Right cardiac atrium (tissue), 5 donors: Measurements from ENCODE around the gene WASHC2A. TPM values are rescaled to one million over a fixed set of nuclear protein-coding genes. Genes with fewer than 3 reads are reported as not detected.
"Not testable (repeated sequence)": the region's sequence is repeated elsewhere in the genome, so short reads cannot be mapped to it uniquely, and the experiment has no call there.

Experiments used
- ATAC-seq, 2 donors: fragments of 200-7000 bp; cut with Tn5 transposase; one replicate each; pipeline versions ENCODE4 v1.8.0 to v1.9.1; 2020; ENCODE audit warnings: moderate library complexity in 2 of 2, mild to moderate bottlenecking in 1 of 2
- DNase-seq, 3 donors: peaks; one replicate each; pipeline ENCODE4 v3.0.0-alpha.2; 2020
- H3K27ac ChIP-seq: one replicate; pipeline ENCODE4 v1.5.1; 2013; ENCODE audit warnings: mild to moderate bottlenecking, low read length, control low read depth, moderate library complexity
- H3K27me3 ChIP-seq: one replicate; pipeline ENCODE4 v1.6.1; 2013; ENCODE audit not compliant: control insufficient read depth, insufficient read depth
- H3K4me1 ChIP-seq: one replicate; pipeline ENCODE4 v1.6.1; 2013; ENCODE audit warnings: low read length; ENCODE audit not compliant: control insufficient read depth, insufficient read depth
- H3K4me3 ChIP-seq: one replicate; pipeline ENCODE4 v1.5.1; 2013; ENCODE audit warnings: low read length, control low read depth
- H3K9me3 ChIP-seq: one replicate; pipeline ENCODE4 v1.6.1; 2013; ENCODE audit warnings: low read length; ENCODE audit not compliant: control insufficient read depth
- WGBS: extraction: QIAGEN DNeasy Blood & Tissue Kit; methylation state at CpG from one replicate; pipeline ENCODE4 v1.1.7; 2013; 5-methylcytosine and 5-hydroxymethylcytosine counted together
- intact Hi-C, 4 donors: fragments of 100-400 bp; cut with DNase I; formaldehyde crosslinking; loops; one replicate each; pipeline versions ENCODE4 v1.11.0 to v1.14.0; 2022 to 2023
- polyA plus RNA-seq: library from polyadenylated mRNA; stranded (reverse); fragments of 200-250 nt; gene quantifications from one replicate; pipeline ENCODE4 v1.2.3, GENCODE V29; 2013
- total RNA-seq, 4 donors: library from RNA; stranded (reverse); fragmentation: NEBNext Ultra II Directional; extraction: Animal tissue kit (Norgen Biotek cat#: 25700); gene quantifications; one replicate each; pipeline ENCODE4 v1.2.1, GENCODE V29; 2021
- donor health status: healthy with polysubstance abuse.
- donor health status: DM: no; HTN: yes; CAD: no.
- donor health status: DM: no; HTN: no; CAD: no.
- donor health status: DM: no; HTN: yes; CAD: no; lungs with severe emphysema.
- donor health status: DM: yes; HTN: yes; CAD: no.

Gene WASHC2A
- total and polyA plus RNA-seq, 5 donors = 32.8 to 242 (median 102) TPM

DNA sequence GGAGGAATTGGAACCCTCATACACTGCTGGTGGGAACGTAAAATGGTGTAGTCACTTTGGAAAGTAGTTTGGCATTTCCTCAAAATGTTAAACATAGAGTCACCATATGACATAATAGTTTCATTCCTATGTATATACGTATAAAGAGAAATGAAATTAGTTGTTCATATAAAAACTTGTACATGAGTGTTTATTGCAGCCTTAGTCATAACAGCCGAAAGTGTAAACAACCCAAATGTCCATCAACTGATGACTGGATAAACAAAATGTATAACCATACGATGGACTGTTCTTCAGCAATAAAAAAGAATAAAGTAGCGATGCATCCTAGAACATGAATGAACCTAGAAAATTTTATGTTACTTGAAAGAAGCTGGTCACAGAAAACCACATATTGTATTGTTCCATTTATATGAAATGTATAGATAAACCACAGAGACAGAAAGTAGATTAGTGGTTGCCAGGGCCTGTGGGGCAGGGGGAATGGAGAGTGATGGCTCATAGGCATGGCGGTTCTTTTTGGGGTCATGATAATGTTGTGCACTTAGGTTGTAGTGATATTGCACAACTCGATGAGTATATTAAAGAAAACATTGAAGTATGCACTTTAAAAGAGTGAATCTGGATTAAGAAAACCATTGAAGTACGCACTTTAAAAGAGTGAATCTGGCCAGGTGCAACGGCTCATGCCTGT lies 44.8 kb downstream of the WASHC2A start:
- intact Hi-C loops, DNase-seq, H3K4me1 ChIP-seq, H3K27me3 ChIP-seq, H3K4me3 ChIP-seq, ATAC-seq, H3K9me3 ChIP-seq, H3K27ac ChIP-seq: not testable (repeated sequence)
- WGBS = 97% methylated on average over 6 of the region's 9 CpGs

DNA sequence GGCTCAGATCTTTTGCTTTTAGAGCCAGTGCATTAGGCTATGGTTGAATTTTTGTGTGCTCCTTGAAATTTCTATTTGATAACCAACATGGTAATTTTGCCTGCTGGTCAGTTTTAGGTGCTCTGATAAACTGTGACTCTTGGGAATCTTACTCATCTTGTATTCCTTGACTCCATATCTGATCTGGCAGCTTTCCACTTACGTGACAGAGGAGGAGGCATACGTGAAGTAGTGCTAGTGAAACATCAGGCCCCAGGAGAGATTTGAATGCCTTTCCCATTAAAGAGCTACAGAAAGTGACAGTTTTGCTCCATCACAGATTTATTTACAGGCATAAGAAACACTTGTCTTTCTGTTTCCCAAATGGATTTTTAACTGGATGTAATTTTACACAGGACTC lies 59.0 kb downstream of the WASHC2A start:
- intact Hi-C loops = not testable (repeated sequence)

DNA sequence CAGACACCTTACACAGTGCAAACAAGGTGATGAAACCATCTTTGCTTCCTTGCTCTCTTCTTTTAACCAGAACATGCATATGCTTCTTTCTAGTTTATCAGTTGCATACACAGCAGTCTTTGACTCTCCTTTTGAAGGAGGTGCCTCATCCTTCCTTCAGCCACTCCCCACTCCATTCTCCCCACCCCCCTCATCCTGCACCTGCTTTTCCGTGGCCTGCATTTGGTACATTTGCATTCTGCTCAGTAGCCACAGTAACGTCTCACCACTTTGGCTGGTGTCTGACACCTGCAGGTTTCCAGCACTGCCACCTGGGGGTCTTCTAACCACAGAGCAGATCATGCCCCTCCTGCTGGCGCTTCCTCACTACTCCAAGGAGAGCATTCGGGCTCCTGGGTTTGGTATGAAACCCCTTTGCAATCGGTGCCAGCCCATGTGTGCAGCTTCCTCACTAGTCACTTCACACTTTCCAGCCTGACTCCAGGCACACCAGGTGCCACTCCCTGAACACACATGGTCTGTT lies 60.1 kb downstream of the WASHC2A start:
- H3K27ac ChIP-seq, ATAC-seq, H3K4me1 ChIP-seq, DNase-seq, intact Hi-C loops, H3K9me3 ChIP-seq, H3K4me3 ChIP-seq, H3K27me3 ChIP-seq: not testable (repeated sequence)
- 37% methylated on average over 2 of the region's 5 CpGs for WGBS

More for the DNA sequence above, 59.0 kb downstream of the WASHC2A start:
- H3K27ac ChIP-seq, DNase-seq, ATAC-seq, H3K27me3 ChIP-seq, H3K9me3 ChIP-seq, H3K4me1 ChIP-seq, H3K4me3 ChIP-seq: not testable (repeated sequence)
- WGBS = 68% methylated on average over 2 of the region's 2 CpGs

- H3K9me3 ChIP-seq, H3K27ac ChIP-seq, H3K27me3 ChIP-seq, H3K4me3 ChIP-seq, H3K4me1 ChIP-seq, ATAC-seq, intact Hi-C loops, DNase-seq: not testable (repeated sequence)
- 89% methylated on average over 8 of the region's 8 CpGs for WGBS
Measured at GRCh38 chr10:50131245-50131965, 63.7 kb downstream of the WASHC2A start.

DNA sequence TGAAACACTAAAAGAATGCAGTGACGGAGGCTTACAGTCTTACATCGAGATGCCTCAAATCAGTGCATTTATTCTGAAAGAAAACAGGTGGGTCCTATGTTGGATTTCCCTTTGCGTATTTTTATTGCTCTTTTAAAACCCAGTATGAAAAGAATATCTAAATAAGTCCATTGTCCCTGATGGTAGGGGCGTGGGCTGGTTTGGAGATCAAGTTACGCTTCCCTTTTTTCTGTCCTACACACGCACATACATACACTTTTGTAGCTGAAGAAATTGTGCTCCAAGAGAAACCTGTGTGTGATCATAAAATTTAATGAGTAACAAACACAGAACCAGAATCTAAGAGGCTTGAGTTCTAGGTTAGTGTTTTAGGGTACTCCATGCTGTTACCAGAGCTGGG lies 64.6 kb downstream of the WASHC2A start:
- WGBS = 91% methylated on average over 6 of the region's 6 CpGs
- ATAC-seq, H3K4me3 ChIP-seq, H3K9me3 ChIP-seq, H3K27ac ChIP-seq, DNase-seq, H3K27me3 ChIP-seq, H3K4me1 ChIP-seq, intact Hi-C loops: not testable (repeated sequence)

DNA sequence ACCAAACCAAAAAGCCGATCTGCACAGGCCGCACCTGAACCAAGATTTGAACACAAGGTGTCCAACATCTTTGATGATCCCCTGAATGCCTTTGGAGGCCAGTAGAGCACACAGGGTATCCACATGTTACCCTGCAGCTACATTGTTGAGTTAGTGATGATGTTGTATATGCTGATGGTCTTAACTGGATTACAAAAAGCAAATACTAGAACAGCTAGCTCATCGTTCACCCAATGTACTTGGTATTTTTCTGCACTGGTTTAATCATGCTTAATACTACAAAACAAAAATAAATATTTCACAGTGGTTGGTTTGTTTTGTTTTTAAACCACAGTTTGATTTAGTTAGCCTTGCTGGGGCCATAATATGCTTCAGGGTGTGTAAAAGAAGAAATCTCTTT lies 65.1 kb downstream of the WASHC2A start:
- H3K27me3 ChIP-seq, H3K4me1 ChIP-seq, ATAC-seq, DNase-seq, H3K4me3 ChIP-seq, H3K9me3 ChIP-seq, intact Hi-C loops, H3K27ac ChIP-seq: not testable (repeated sequence)
- WGBS = 94% methylated on average over 3 of the region's 3 CpGs

DNA sequence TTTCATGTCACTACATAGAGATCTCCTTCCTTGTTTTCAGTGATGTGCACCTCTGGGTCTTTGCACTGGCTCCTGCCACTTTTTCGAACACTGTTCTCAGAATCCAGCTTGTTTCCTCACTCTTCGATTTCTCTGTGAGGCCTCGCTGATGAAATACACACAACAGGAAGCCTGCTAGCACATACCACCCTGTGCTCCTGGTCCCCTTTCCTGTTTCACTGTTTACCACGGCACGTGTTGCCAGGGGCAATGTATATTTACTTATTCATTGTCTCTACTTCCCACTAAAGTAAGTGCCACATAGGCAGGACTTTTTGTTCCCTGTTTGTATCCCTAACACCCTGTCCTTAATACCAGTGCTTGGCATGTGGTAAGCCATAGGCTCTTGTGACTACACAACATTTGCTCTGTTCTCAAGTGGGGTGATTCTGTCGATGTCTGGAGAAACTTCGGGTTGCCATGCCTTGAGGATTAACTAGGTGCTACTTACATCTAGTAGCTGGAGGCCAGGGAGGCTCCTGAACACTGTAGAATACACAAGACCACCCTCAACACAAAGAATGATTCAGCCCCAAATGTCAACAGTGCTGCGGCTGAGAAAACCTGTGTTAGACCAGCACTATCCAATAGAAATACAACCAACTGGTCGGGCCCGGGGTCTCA lies 75.9 kb downstream of the WASHC2A start:
- intact Hi-C loops, H3K27me3 ChIP-seq, H3K9me3 ChIP-seq, H3K27ac ChIP-seq, H3K4me3 ChIP-seq, H3K4me1 ChIP-seq, ATAC-seq: not testable (repeated sequence)
- peak in 1 of 3 donors; percentile 14 for DNase-seq
- 56% methylated on average over 10 of the region's 10 CpGs for WGBS

DNA sequence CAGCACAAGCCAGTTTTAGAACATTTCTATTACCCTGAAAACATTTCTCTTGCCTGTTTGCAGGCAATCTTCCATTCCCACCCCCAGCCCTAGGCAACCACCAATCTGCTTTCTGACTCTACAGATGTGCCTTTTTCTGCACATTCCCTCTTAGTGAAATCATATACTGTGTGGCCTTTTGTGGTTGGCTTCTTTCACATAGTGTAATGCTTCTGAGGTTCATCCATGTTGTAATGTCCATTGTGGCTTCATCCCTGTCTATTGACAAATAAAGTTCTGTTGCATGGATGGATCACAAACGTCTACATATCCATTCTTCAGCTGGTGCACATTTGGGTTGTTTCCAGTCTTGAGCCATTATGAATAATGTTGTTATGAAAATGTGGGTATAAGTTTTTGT lies 77.8 kb downstream of the WASHC2A start:
- H3K9me3 ChIP-seq, DNase-seq, H3K4me1 ChIP-seq, H3K4me3 ChIP-seq, intact Hi-C loops, ATAC-seq, H3K27me3 ChIP-seq, H3K27ac ChIP-seq: not testable (repeated sequence)
- 3% methylated on average over 1 of the region's 1 CpG for WGBS

DNA sequence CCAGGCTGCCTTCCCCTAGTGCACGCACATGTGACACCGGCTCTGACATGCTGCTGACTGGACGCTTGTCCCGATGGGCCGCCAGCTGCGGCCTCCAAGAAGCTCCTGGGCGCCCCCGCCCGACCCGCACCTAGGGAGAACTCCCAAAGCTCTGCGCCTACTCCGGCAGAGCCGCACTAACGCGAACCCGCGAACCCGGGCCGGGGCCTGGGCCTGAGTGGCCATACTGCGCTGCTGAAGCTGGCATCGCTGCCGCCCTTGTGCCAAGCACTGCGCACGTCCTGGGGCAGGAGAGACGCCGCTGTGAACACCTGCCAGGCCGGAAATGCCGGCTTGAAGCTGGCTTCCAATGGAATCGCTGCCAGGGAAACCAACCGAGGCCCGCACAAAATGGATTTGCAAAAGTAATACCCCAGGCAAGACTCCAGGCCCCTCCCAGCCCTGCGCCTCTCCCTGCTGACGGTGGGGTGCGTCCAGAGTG lies 85.1 kb downstream of the WASHC2A start:
- peak overlapping the region; percentile 48 for H3K4me3 ChIP-seq
- DNase-seq = peak; percentile 16 to 55 (median 48)
- ATAC-seq = peak; percentile 41 to 60

DNA sequence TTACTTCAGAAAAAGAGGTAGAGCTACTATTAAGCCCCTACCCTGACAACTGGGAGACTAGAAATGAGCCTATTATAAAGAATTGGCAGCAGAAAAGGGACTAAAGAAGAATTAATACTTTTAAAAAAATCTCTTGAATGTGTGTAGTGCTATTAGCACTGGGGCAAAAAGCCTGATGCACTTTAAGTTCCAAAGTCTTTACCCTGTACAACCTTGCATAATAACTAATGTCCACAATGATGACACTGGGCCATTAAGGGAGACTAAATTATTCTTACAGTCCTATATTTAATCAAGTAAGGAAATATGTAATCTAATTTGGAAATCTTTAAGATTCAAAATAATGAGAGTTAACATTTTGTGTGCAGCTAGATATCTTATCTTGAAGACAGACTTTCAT lies 90.1 kb downstream of the WASHC2A start:
- H3K4me3 ChIP-seq, H3K4me1 ChIP-seq, H3K9me3 ChIP-seq, H3K27ac ChIP-seq, DNase-seq, H3K27me3 ChIP-seq, ATAC-seq, intact Hi-C loops: not testable (repeated sequence)

More for the DNA sequence above, 85.1 kb downstream of the WASHC2A start:
- H3K27me3 ChIP-seq = no peaks in the 10 kb centered on the region
- no peaks in the 10 kb centered on the region for H3K9me3 ChIP-seq
- 3% methylated on average over 34 of the region's 34 CpGs for WGBS
- no peaks in the 10 kb centered on the region for H3K4me1 ChIP-seq
- intact Hi-C loops = no loop called here
- no peak overlapping the region for H3K27ac ChIP-seq

GRCh38 chr10:50159856-50160255 lies 92.1 kb downstream of the WASHC2A start:
- intact Hi-C loops, DNase-seq, H3K27me3 ChIP-seq, H3K9me3 ChIP-seq, H3K27ac ChIP-seq, ATAC-seq, H3K4me1 ChIP-seq, H3K4me3 ChIP-seq: not testable (repeated sequence)
- 82% methylated on average over 2 of the region's 2 CpGs for WGBS
